H1 (cell line): ENCODE results near the gene SLC25A21. TPM values are rescaled to one million over a fixed set of nuclear protein-coding genes. Genes with fewer than 3 reads are reported as not detected.

ENCODE experiments used
- polyA plus RNA-seq, 7 experiments: library from polyadenylated mRNA; depleted of rRNA in 3 of 7; stranded (reverse) in 5 of 7; unstranded in 2 of 7; fragments of >200 nt in 5 of 7; fragments of 200-250 nt in 2 of 7; gene quantifications; 1 replicate in 5 of 7; 2 replicates in 1 of 7; 4 replicates in 1 of 7; pipeline versions ENCODE4 v1.2.1 to v1.2.3, GENCODE V29; 2011 to 2013; ENCODE audit warnings: missing spikeins in 2 of 7, mixed read lengths in 2 of 7
- total RNA-seq: library from RNA; stranded (reverse); fragmentation: NEBNext Ultra II Directional; extraction: Animal tissue kit (Norgen Biotek cat#: 25700); gene quantifications from 2 replicates; pipeline ENCODE4 v1.2.1, GENCODE V29; 2021
- TF ChIP-seq, protein P1 (sequence below), 3 experiments: IDR thresholded peaks; 1 replicate in 2 of 3; 2 replicates in 1 of 3; pipeline versions ENCODE4 v1.5.1 to v1.6.1; 2011; ENCODE audit warnings: low read length in 3 of 3, mild to moderate bottlenecking in 3 of 3, inconsistent platforms in 2 of 3, low read depth in 1 of 3, moderate library complexity in 1 of 3; ENCODE audit not compliant: insufficient read depth in 1 of 3; ENCODE audit errors: control extremely low read depth in 1 of 3

Gene SLC25A21
- total and polyA plus RNA-seq, 2 of the 8 experiments (the other 6 are each of a cell fraction or from before 2014, with no cell fraction given) = 6.9 to 15.7 TPM

DNA sequence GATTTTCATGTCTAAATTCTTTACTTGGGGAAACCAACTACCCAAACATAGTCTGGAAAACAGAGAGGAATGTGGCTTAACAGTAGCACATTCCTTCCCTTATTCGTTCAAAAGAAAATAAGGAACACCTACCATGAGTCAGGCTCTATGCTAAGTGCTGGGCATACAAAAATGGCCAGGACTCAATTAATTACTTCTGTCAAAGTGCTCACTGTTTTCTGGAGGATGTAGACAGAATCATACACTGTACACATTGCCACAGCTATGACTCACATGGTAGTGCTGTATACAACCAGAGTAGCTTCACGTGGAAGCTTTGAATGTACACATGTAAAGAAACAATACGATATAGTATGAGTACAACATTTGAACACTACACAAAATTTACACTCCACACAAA lies 50.1 kb downstream of the SLC25A21 start (continued):
- TF ChIP-seq, protein P1, sequence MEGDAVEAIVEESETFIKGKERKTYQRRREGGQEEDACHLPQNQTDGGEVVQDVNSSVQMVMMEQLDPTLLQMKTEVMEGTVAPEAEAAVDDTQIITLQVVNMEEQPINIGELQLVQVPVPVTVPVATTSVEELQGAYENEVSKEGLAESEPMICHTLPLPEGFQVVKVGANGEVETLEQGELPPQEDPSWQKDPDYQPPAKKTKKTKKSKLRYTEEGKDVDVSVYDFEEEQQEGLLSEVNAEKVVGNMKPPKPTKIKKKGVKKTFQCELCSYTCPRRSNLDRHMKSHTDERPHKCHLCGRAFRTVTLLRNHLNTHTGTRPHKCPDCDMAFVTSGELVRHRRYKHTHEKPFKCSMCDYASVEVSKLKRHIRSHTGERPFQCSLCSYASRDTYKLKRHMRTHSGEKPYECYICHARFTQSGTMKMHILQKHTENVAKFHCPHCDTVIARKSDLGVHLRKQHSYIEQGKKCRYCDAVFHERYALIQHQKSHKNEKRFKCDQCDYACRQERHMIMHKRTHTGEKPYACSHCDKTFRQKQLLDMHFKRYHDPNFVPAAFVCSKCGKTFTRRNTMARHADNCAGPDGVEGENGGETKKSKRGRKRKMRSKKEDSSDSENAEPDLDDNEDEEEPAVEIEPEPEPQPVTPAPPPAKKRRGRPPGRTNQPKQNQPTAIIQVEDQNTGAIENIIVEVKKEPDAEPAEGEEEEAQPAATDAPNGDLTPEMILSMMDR (IDR thresholded peaks at IDR 0.05; ENCODE audit: control extremely low read depth in 1 of 3, insufficient read depth in 1 of 3, low read depth in 1 of 3, low read length in 3 of 3) = no peak
